ENCODE data around the gene FLYWCH2.

Gene FLYWCH2

GRCh38 chr16:2882650-2883457 is at the start of gene FLYWCH2:
Gene FLYWCH2, plus strand, starts transcription at chr16:2883215. Its CDS starts 13,235 bp downstream, at chr16:2896450.
- peak; percentile 93 for DNase-seq (ENCODE audit: low read depth, low spot score)

GRCh38 chr16:2833776-2834175 is 49.2 kb upstream of the FLYWCH2 start:
- no peak for DNase-seq (ENCODE audit: low read depth, low spot score)

- no peak for DNase-seq (ENCODE audit: low read depth, low spot score)
These were observed 48.0 kb upstream of the FLYWCH2 start for GRCh38 chr16:2834968-2835367.

GRCh38 chr16:2835638-2836493 is 47.1 kb upstream of the FLYWCH2 start:
- no peak for DNase-seq (ENCODE audit: low read depth, low spot score)

GRCh38 chr16:2836646-2837508 is 46.1 kb upstream of the FLYWCH2 start:
- no peak for DNase-seq (ENCODE audit: low read depth, low spot score)

GRCh38 chr16:2838928-2839327 is 44.1 kb upstream of the FLYWCH2 start:
- DNase-seq (ENCODE audit: low read depth, low spot score) = no peak

GRCh38 chr16:2839650-2840450 is 43.2 kb upstream of the FLYWCH2 start:
- no peak for DNase-seq (ENCODE audit: low read depth, low spot score)

GRCh38 chr16:2840914-2841313 is 42.1 kb upstream of the FLYWCH2 start:
- DNase-seq (ENCODE audit: low read depth, low spot score) = no peak

GRCh38 chr16:2841606-2842339 is 41.2 kb upstream of the FLYWCH2 start:
- no peak for DNase-seq (ENCODE audit: low read depth, low spot score)

- no peak for DNase-seq (ENCODE audit: low read depth, low spot score)
These were observed 40.5 kb upstream of the FLYWCH2 start for GRCh38 chr16:2842340-2843000.

- no peak for DNase-seq (ENCODE audit: low read depth, low spot score)
These were observed 39.5 kb upstream of the FLYWCH2 start for GRCh38 chr16:2843526-2843925.

- no peak for DNase-seq (ENCODE audit: low read depth, low spot score)
These were observed 37.9 kb upstream of the FLYWCH2 start for GRCh38 chr16:2845116-2845515.

- DNase-seq (ENCODE audit: low read depth, low spot score) = no peak
These were observed 36.3 kb upstream of the FLYWCH2 start for GRCh38 chr16:2846511-2847310.

GRCh38 chr16:2848933-2849725 is 33.9 kb upstream of the FLYWCH2 start:
- no peak for DNase-seq (ENCODE audit: low read depth, low spot score)

- DNase-seq (ENCODE audit: low read depth, low spot score) = no peak
These were observed 30.8 kb upstream of the FLYWCH2 start for GRCh38 chr16:2852003-2852730.

GRCh38 chr16:2852731-2853507 is 30.1 kb upstream of the FLYWCH2 start:
- DNase-seq (ENCODE audit: low read depth, low spot score) = no peak
